IMR-90 (cell line): Measurements from ENCODE around the gene INHBC. TPM values are rescaled to one million over a fixed set of nuclear protein-coding genes. Genes with fewer than 3 reads are reported as not detected.

ENCODE experiments used
- ATAC-seq: fragments of 200-7000 bp; cut with Tn5 transposase; 2 replicates; pipeline ENCODE4 v1.9.1; 2020; ENCODE audit warnings: low read depth, mild to moderate bottlenecking, moderate library complexity
- BruUV-seq: library from RNA; stranded (reverse); fragments of 400-500 nt; replicated peaks from 2 replicates; lab custom pipeline; 2021; lab: Mats Ljungman, UMichigan
- CTCF ChIA-PET: fragments of 300-600 bp; formaldehyde crosslinking; extraction: SDS; loops from one replicate; lab custom pipeline; 2021; ENCODE audit warnings: antibody characterized with exemption; lab: Yijun Ruan, JAX
- POLR2A ChIA-PET: fragments of 300-600 bp; sonication (Branson Sonifier 250); formaldehyde crosslinking; loops from one replicate; lab custom pipeline; 2022; ENCODE audit warnings: antibody characterized with exemption; ENCODE audit not compliant: unreplicated experiment; lab: Charles Lee
- DNase-seq: peaks from one replicate; pipeline ENCODE4 v3.0.0; 2013
- H2AFZ ChIP-seq: replicated peaks from 2 replicates; pipeline ENCODE3; 2013; ENCODE audit warnings: low read length, mild to moderate bottlenecking; ENCODE audit not compliant: poor library complexity
- H2AK5ac ChIP-seq: 2 replicates; pipeline ENCODE4 v1.6.1; 2013; ENCODE audit warnings: low read depth, low read length, inconsistent platforms
- H2AK9ac ChIP-seq: replicated peaks from 2 replicates; pipeline ENCODE3; 2013; ENCODE audit warnings: mild to moderate bottlenecking, low read depth, low read length, moderate library complexity; ENCODE audit not compliant: poor library complexity
- H2BK120ac ChIP-seq: 2 replicates; pipeline ENCODE4 v1.6.1; 2013; ENCODE audit warnings: low read depth, low read length, inconsistent platforms
- H2BK15ac ChIP-seq: 3 replicates; pipeline ENCODE4 v1.6.1; 2013; ENCODE audit warnings: low read depth, low read length, inconsistent platforms
- H2BK20ac ChIP-seq: 2 replicates; pipeline ENCODE4 v1.6.1; 2013; ENCODE audit warnings: low read depth, mild to moderate bottlenecking, inconsistent platforms, low read length, moderate library complexity
- H2BK5ac ChIP-seq: 2 replicates; pipeline ENCODE4 v1.6.1; 2013; ENCODE audit warnings: mild to moderate bottlenecking, low read depth, low read length, inconsistent platforms; ENCODE audit not compliant: poor library complexity, severe bottlenecking
- H3K14ac ChIP-seq: replicated peaks from 2 replicates; pipeline ENCODE4 v1.6.1; 2013; ENCODE audit warnings: low read depth, low read length, inconsistent platforms
- H3K18ac ChIP-seq: 2 replicates; pipeline ENCODE4 v1.6.1; 2013; ENCODE audit warnings: low read depth, low read length, control low read depth
- H3K23ac ChIP-seq: 2 replicates; pipeline ENCODE4 v1.6.1; 2013; ENCODE audit warnings: low read depth, low read length, inconsistent platforms
- H3K27ac ChIP-seq: 2 replicates; pipeline ENCODE4 v1.5.1; 2013; ENCODE audit warnings: mild to moderate bottlenecking, control low read depth, low read length; ENCODE audit not compliant: insufficient read depth
- H3K27me3 ChIP-seq: 2 replicates; pipeline ENCODE4 v1.6.1; 2013; ENCODE audit warnings: low read length; ENCODE audit not compliant: control insufficient read depth, insufficient read depth
- H3K36me3 ChIP-seq: 2 replicates; pipeline ENCODE4 v1.6.1; 2013; ENCODE audit warnings: low read length, mixed read lengths; ENCODE audit not compliant: control insufficient read depth, insufficient read depth
- H3K4ac ChIP-seq: 2 replicates; pipeline ENCODE4 v1.6.1; 2013; ENCODE audit warnings: low read depth, low read length, inconsistent platforms
- H3K4me1 ChIP-seq: 2 replicates; pipeline ENCODE4 v1.6.1; 2013; ENCODE audit warnings: low read length, mixed read lengths; ENCODE audit not compliant: control insufficient read depth, insufficient read depth
- H3K4me2 ChIP-seq: 2 replicates; pipeline ENCODE4 v1.6.1; 2013; ENCODE audit warnings: low read depth, mild to moderate bottlenecking, control low read depth, low read length, moderate library complexity
- H3K4me3 ChIP-seq: 2 replicates; pipeline ENCODE4 v1.5.1; 2013; ENCODE audit warnings: low read depth, mild to moderate bottlenecking, control low read depth, low read length, moderate library complexity; ENCODE audit not compliant: insufficient read depth
- H3K56ac ChIP-seq: 2 replicates; pipeline ENCODE4 v1.6.1; 2013; ENCODE audit warnings: low read length, inconsistent platforms; ENCODE audit not compliant: insufficient read depth; ENCODE audit errors: extremely low read depth
- H3K79me1 ChIP-seq, 2 experiments: 2 replicates each; pipeline ENCODE4 v1.6.1; 2013; ENCODE audit warnings: low read length in 2 of 2, inconsistent platforms in 1 of 2, low read depth in 1 of 2
- H3K9ac ChIP-seq: 2 replicates; pipeline ENCODE4 v1.6.1; 2013; ENCODE audit warnings: low read depth, low read length, control low read depth
- H3K9me1 ChIP-seq: 2 replicates; pipeline ENCODE4 v1.6.1; 2013; ENCODE audit warnings: low read length, inconsistent platforms; ENCODE audit not compliant: insufficient read depth
- H3K9me3 ChIP-seq: 2 replicates; pipeline ENCODE4 v1.6.1; 2013; ENCODE audit warnings: low read length; ENCODE audit not compliant: control insufficient read depth, insufficient read depth
- H4K20me1 ChIP-seq: 2 replicates; pipeline ENCODE4 v1.6.1; 2013; ENCODE audit warnings: low read length, inconsistent platforms; ENCODE audit not compliant: insufficient read depth
- H4K5ac ChIP-seq: 2 replicates; pipeline ENCODE4 v1.6.1; 2013; ENCODE audit warnings: mild to moderate bottlenecking, low read depth, low read length, control low read depth
- H4K8ac ChIP-seq, 2 experiments: 2 replicates each; pipeline ENCODE4 v1.6.1; 2013; ENCODE audit warnings: low read depth in 2 of 2, low read length in 2 of 2, control low read depth in 1 of 2, inconsistent platforms in 1 of 2
- H4K91ac ChIP-seq: 2 replicates; pipeline ENCODE4 v1.6.1; 2013; ENCODE audit warnings: low read depth, low read length, inconsistent platforms; ENCODE audit not compliant: insufficient read depth
- BHLHE40 ChIP-seq: fragments of 150-350 bp; IDR thresholded peaks from 2 replicates; pipeline ENCODE4 v1.6.1; 2016; ENCODE audit warnings: mild to moderate bottlenecking, low read depth, low read length
- MAFK ChIP-seq: IDR thresholded peaks from 2 replicates; pipeline ENCODE4 v1.6.1; 2012; ENCODE audit warnings: low read depth, low read length, improper control_type of control experiment
- NFE2L2 ChIP-seq: fragments of 150-350 bp; IDR thresholded peaks from 2 replicates; pipeline ENCODE4 v1.6.1; 2016; ENCODE audit warnings: low read depth, mild to moderate bottlenecking, low read length
- RCOR1 ChIP-seq: IDR thresholded peaks from 2 replicates; pipeline ENCODE4 v1.6.1; 2012; ENCODE audit warnings: mild to moderate bottlenecking, low read length, improper control_type of control experiment; ENCODE audit not compliant: insufficient replicate concordance
- WGBS, 2 experiments: methylation state at CpG; one replicate each; pipeline versions ENCODE4 v1.1.5 to v1.1.7; 2013; ENCODE audit warnings: missing lambda C conversion rate in 2 of 2; ENCODE audit not compliant: insufficient read length in 1 of 2; ENCODE audit errors: extremely low coverage in 2 of 2; 5-methylcytosine and 5-hydroxymethylcytosine counted together
- dilution Hi-C: fragments of 300-500 bp; cut with HindIII; formaldehyde crosslinking; loops from one replicate; pipeline ENCODE4 v1.14.3; 2018; ENCODE audit warnings: low sequenced_read_pairs; ENCODE audit not compliant: unreplicated experiment
- in situ Hi-C: fragments of 300-500 bp; cut with MboI; formaldehyde crosslinking; loops from 3 replicates; pipeline ENCODE4 v1.14.3; 2019; ENCODE audit warnings: low sequenced_read_pairs, inconsistent platforms, mixed read lengths
- intact Hi-C: fragments of 100-400 bp; cut with micrococcal nuclease; formaldehyde crosslinking; loops from 2 replicates; pipeline ENCODE4 v1.10.0; 2022
- polyA plus RNA-seq, 3 experiments: library from polyadenylated mRNA; depleted of rRNA; stranded (reverse); fragments of >200 nt; gene quantifications; 2 replicates each; pipeline ENCODE4 v1.2.3, GENCODE V29; 2012; ENCODE audit warnings: low replicate concordance in 1 of 3
- total RNA-seq: library from RNA; depleted of rRNA; stranded (reverse); fragments of >200 nt; gene quantifications from 2 replicates; pipeline ENCODE4 v1.2.3, GENCODE V29; 2012
- TF ChIP-seq, protein P1 (sequence below): conservative IDR thresholded peaks from 2 replicates; pipeline ENCODE4 v1.5.1; 2012; ENCODE audit warnings: mild to moderate bottlenecking, low read depth, low read length, improper control_type of control experiment

The INHBC gene
- total and polyA plus RNA-seq, 2 of the 4 experiments (the other 2 are of a cell fraction) = 0.09 TPM; not detected in 1

DNA sequence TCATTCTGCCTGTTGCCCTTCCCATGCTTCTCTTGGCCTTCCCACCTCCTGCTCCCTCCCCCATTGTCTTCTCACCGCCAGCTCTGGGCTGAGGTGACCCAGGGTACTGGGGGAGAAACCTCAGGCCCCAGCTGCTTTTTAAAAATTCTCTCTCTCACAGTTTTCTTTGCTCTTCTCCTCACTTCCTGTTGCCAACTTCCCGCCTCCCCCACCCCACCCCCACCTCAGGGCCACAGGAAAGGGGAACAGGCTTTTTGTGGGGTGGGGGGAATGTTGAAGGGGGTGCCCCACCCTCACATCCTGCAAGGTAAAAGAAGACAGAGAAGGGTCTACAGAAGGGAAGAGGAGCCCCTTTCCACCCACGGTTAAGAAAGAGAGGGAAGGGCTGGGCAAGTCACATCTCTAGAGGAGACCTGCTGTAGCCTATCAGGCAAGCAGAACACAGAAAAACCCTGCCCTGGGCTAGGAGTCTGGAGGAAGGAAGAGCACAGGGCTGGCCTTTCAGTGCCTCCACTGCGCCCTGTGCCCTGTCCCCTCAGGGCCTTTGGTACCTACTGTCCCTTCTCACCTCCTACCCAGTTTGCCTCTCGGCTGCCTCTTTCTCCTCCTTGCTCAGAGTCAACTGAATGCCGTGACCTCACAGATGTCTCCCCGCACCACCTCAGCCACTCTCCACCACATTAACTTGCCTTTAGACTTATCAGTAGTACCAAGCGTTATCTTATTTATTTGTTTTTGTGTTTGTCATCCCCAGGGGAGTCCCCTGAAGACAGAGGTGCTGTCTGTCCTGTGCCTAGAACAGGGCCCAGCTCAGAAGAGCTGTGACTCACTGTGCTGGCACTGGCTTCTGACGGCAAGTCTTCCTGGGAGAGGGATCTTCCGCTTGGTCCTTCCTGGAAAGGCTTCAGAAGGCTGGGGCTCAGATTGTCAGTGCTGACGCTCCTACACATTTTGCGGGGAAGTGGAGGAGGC lies 43.4 kb downstream of the INHBC start (continued):
- TF ChIP-seq BHLHE40 = no peak
- TF ChIP-seq NFE2L2 = no peak

DNA sequence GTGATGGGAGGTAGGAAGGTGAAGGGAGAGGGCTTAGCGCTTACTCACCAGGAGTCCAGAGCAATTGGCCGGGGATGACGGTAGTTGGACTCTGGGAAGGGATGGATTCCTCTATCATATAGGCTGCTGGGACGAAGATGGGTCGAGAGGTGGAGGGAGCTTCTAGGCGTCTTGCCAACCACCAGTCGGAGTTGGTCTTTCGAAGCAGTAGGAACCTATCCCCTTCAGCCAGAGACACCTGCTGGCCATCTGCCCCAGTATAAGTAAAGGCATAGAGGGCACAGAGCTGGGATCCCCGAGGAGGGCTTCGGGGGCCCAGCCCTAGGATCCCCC lies 44.4 kb downstream of the INHBC start:
- H2BK15ac ChIP-seq = no peak overlapping the region
- ChIA-PET POLR2A (no interaction called here), CTCF (no interaction called here)
- peaks cover 44% of the 10 kb centered on the region for H3K27me3 ChIP-seq
- intact Hi-C loops = no loop called here
- H3K9me1 ChIP-seq = no peaks in the 10 kb centered on the region; the same call in 1 of the 2 replicates
- no peak overlapping the region for H3K23ac ChIP-seq
- H2BK20ac ChIP-seq = no peak overlapping the region
- no peak overlapping the region for H2AK5ac ChIP-seq
- H3K4me2 ChIP-seq = no peak overlapping the region
- peaks cover 5% of the 10 kb centered on the region for H3K4me1 ChIP-seq
- H3K56ac ChIP-seq = no peak overlapping the region
- no peak overlapping the region for H4K5ac ChIP-seq
- H3K4ac ChIP-seq = no peak overlapping the region
- no peaks in the 10 kb centered on the region for H4K20me1 ChIP-seq
- no peak overlapping the region for H3K4me3 ChIP-seq
- no peak overlapping the region for H3K27ac ChIP-seq
- H2AK9ac ChIP-seq = no peak overlapping the region
- no peaks in the 10 kb centered on the region for H3K36me3 ChIP-seq
- BruUV-seq = no TSS peak
- no peak overlapping the region for H3K18ac ChIP-seq
- DNase-seq = no peak
- H3K79me1 ChIP-seq = no peaks in the 10 kb centered on the region
- no peak overlapping the region for H2AFZ ChIP-seq
- H3K14ac ChIP-seq = no peak overlapping the region
- no peak overlapping the region for H4K91ac ChIP-seq
- WGBS, 2 experiments = 75% methylated on average over 2 of the region's 10 CpGs; no CpG with 5 or more reads in 1 of the 2 experiments
- no peaks in the 10 kb centered on the region for H3K9me3 ChIP-seq
- TF ChIP-seq MAFK (no peak), RCOR1 (no peak)
- TF ChIP-seq, protein P1, sequence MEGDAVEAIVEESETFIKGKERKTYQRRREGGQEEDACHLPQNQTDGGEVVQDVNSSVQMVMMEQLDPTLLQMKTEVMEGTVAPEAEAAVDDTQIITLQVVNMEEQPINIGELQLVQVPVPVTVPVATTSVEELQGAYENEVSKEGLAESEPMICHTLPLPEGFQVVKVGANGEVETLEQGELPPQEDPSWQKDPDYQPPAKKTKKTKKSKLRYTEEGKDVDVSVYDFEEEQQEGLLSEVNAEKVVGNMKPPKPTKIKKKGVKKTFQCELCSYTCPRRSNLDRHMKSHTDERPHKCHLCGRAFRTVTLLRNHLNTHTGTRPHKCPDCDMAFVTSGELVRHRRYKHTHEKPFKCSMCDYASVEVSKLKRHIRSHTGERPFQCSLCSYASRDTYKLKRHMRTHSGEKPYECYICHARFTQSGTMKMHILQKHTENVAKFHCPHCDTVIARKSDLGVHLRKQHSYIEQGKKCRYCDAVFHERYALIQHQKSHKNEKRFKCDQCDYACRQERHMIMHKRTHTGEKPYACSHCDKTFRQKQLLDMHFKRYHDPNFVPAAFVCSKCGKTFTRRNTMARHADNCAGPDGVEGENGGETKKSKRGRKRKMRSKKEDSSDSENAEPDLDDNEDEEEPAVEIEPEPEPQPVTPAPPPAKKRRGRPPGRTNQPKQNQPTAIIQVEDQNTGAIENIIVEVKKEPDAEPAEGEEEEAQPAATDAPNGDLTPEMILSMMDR = no peak
- ATAC-seq = no peak
- in situ Hi-C loops = no loop called here
- no peak overlapping the region for H4K8ac ChIP-seq
- dilution Hi-C loops = no loop called here
- no peak overlapping the region for H2BK5ac ChIP-seq
- H3K9ac ChIP-seq = no peak overlapping the region
- H2BK120ac ChIP-seq = no peak overlapping the region
